Forelimb muscle (tissue), 1 donor: ENCODE measurements around the gene SCAI. TPM values are rescaled to one million over a fixed set of nuclear protein-coding genes. Genes with fewer than 3 reads are reported as not detected.
"Not testable (repeated sequence)": the region's sequence is repeated elsewhere in the genome, so short reads cannot be mapped to it uniquely, and the experiment has no call there.

Experiments used
- DNase-seq: peaks from one replicate; pipeline ENCODE4 v3.0.0-alpha.2; 2013; ENCODE audit warnings: low read depth
- polyA plus RNA-seq: library from polyadenylated mRNA; unstranded; fragments of 120-200 nt; gene quantifications from one replicate; pipeline ENCODE4 v1.2.1, GENCODE V29; 2013; ENCODE audit not compliant: insufficient read length

The SCAI gene
- polyA plus RNA-seq, 1 donor, result 9.3 TPM

DNA sequence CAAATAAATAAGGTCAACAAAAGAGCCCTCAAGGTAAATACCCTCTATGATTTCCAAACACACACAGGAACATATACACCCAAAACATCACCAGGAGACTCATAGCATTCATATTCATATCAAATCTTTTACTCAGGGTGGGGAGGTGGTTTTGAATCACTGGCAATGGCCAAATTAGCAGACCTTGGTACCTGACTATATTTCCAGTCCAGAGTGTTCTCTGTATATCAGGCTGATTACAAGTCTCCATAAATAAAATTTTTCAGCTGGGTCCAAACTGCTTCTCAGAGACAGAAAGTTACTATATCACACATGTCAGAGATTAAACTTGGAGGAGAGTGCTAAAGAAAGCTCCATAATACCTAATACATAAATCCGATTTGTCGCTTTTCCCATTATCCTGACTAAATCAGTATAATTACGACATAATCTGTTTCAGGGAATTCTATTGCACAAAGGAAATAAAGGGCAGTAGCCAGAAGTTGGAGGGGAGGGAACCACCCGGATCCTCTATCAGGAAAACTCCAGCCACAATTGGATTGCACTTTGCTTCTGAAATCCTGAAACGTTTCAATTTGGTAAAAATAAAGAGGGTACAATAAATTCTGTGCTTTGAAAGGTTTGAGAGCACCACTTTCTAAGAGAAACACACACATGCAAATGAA lies 195.5 kb downstream of the SCAI start:
- DNase-seq, result no peak

DNA sequence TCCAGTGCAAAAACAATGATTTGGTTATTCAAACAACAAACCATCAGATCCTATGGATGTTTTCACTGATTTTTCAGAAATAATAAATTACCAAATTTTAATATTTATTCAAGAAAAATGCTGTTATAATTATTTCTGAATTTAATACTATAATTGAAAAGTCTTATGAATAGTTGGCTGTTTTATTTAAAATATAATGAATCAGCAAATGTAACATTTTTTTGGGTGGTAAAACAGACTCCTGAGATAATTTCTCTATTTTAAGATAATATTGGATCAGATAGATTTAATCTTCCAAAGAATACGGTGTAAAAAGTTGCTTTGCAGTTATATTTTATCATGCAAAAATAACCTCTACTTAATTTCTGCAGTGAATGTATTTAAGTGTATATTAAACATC lies 197.2 kb downstream of the SCAI start:
- no peak for DNase-seq

DNA sequence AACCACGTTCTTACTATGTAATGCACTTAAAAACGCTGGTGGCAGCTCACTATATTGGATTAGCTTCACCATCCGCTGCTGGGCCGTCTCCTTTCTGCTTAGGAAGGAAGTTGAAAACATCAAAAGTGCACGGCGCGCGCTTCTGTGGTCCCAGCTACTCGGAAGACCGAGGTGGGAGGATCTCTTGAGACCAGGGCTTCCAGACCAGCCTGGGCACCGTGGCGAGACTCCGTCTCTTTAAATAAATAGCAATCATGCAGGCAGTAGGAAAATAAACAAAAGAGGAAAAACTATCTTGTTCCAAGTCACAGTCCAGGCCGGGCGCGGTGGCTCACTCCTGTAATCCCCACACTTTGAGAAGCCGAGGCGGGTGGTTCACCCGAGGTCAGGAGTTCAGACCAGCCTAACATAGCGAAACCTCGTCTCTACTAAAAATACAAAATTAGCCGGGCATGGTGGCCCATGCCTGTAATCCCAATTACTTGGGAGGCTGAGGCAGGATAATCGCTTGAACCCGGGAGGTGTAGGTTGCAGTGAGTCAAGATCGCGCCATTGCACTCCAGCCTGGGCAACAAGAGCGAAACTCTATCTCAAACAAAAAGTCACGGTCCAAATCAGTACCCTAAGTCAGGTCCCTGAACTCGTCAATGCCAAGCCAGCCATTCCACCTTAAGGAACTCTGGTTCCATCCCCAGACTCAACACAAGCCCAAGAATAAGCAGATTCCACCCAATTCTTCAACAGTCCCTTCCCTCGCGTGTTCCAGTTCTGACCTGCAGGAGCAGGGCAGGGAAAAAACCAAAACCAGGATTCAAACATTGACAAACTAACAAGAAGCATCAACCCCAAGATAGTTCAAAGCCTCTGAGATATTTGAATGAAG lies 201.4 kb downstream of the SCAI start:
- peak; percentile 11 for DNase-seq

DNA sequence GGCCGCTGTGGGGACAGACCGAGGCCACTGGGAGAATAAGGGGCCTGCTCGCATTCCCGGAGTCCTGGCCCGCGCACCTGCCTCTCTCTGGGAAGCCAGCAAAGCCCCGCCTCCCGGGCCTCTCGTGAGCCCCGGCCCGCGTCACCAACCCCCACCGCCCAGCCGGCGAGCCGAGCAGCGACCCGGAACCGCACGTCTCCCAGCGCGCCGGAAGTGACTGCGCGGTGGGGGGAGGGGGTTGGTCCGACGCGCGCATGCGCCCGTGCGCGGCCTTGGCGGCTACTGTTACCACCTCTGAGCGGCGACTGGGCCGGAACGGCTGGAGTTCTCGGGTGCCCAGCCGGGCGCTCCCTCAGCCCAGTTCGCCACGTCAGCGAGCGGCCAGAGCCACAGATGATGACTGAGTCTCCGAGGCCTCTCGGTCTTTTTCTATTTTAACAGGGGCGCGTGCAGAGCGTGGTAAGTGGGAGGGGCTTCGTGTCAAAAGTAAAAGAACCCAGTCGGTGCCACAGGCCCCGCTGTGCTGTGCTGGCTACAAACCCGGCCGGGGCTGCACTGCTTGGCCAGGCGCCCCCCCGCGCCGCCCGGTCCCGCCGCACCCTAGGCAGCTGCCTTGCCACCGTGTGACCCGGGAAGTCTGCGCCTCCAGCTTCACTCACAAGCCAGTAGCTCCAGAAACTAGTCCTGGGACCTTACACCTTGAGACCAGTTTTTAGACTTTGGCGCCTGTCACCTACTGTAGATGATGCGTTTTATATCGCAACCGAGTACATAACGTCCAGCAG lies 202.2 kb downstream of the SCAI start, which contains the start of gene GOLGA1:
GOLGA1 (minus strand) TSS at position 190 of the 785 bp plus-strand sequence. CDS start 2,372 bp downstream, outside the sequence.
- DNase-seq, result peak; percentile 71

DNA sequence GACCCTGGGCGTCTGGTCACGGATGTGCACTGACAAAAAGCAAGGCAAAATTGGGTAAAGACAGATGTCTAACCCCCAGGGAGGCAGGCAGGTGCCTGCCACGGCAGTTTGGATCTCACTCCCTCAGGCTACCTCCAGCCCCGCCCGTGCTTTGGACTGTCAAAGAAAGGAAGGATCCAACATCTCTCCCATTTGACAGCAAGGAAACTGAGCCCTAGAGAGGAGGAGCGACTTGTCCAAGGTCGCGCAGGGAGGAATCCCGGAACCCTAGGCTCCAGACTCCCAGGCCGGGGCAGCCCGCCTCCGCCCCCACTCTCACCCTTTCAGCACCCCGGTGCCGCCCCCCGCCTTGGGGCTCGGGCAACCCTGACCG lies 202.8 kb downstream of the SCAI start:
- DNase-seq, result no peak

DNA sequence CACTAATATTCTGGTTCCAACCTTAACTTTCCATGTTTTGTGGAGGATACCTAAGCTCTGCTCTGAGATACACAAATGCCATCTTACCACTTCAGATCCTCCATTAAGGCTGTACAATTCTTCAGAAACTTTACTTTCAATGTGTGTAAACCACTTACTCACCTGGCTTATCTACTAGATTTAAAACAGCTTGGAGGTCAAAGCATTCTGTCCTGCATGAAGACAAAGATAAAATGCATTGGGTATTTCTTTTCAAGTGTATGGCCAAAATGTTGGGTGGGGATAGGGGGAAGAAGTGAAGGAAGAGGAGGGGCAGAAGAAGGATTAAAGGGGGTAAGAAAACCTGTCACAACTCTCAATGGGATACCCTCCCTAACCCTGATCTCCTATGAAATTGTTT lies 203.4 kb downstream of the SCAI start:
- DNase-seq, result no peak

DNA sequence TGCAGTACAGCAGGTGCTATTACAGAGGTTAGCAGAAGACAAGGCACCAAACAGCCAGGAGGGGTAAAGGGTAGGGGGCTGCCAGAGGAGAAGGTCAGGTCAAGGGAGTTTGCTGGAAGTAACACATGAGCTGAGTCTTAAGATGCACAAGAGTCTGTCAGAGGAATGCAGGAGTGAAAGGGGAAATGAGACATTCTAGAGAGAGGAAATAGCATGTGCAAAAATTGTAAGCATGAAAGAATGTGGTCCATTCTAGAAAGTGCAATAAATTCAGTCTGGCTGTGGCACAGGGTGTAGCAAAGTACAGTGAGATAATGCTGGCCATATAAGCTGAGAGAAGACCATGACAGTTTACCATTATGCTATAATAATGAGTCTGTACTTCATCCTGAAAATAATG lies 209.0 kb downstream of the SCAI start:
- DNase-seq, result no peak

DNA sequence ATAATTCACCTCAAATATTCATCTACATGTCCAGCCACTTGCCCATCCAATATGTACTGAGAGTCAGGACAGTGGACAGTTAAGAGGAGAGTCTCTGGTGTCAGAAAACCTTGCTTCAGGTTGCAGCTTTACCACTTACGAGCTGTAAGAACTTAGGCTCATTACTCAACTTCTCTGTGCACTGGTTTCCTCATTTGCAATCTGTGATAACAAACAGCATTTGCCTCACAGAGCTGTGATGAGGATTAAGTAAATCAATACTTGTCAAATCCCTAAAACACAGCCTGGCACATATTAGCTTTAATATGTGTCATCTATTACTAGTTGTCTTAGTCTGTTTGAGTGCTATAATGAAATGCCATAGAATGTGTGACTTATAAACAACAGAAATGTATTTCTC lies 211.0 kb downstream of the SCAI start:
- no peak for DNase-seq

DNA sequence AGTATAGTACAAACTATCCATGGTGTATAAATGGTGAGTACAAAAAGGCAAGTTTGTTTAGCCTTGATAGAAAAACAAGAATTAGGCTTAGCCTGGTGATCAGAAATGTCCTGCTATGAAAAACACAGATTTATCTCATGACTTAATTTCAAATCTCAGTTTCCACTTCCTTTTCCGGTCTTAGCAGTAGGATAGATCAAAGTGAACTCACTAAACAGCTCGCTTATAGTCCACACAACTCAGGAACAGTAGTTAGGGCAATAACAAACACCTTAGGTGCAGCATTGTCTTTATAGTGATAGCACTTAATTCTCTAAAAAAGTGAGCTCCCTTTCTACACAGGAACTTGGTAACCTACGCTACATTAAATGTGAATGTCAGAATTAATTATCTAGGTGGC lies 213.9 kb downstream of the SCAI start:
- DNase-seq, result no peak

DNA sequence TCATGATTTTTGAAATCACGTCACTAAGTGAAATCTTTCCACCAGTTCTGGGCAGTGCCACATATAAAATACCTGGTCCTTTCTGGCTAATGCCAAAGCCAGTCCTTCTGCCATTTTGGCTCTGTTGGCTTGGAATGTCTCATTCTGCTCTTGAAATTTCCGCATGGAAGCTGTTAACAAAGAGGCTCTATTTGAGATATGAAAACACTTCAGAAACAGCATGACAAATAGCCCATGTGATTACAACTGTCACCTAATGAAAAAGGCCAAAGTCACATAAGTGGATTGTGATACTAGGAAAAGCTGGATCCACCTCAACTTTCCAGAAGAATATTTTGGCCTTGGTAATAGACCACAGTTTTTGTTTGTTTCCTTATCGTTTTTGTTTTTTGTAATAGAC lies 215.2 kb downstream of the SCAI start:
- no peak for DNase-seq

DNA sequence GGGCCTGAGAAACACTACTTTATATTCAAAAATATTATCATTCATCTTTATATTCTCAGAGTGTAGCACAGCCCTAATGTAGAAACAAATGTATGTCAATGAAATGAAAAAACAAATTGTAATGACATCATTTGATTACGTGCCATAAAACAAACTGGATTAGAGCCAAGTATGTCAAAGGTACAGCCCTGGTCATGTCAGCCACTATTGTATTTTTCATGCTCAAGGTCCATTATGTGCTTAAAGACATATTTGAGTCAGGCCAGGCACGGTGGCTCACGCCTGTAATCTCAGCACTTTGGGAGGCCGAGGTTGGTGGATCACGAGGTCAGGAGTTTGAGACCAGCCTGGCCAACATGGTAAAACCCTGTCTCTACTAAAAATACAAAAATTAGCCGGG lies 222.9 kb downstream of the SCAI start:
- DNase-seq, result not testable (repeated sequence)

DNA sequence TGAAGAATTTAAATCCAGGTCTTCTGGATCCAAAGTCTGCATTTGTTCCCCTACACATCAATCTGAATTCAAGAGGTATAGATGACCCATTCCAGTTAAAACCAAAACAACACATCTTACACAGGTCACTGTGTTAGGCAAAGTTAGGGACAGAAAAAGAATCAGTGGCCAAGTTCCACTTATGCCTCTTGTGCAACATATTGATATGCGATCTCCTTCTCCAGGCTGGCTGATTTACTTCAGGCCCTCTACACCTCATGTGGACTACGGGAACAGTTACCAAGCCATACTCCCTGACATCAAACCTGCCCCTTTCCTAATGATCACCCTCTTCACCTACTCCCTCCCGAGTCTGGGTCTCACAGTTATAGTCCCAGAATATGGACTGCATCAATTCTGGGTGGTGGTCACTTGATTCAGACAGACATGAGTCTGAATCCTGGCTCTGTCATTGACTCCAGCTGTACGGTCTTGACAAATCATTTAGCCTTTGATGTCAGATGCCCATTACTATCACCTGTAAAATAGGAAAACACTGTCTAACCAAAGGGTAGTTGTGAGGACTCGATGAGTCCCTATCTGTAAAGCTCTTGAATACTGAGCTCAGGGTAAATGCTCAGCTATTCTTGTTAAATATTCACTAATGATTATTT lies 228.4 kb downstream of the SCAI start:
- DNase-seq, result no peak

DNA sequence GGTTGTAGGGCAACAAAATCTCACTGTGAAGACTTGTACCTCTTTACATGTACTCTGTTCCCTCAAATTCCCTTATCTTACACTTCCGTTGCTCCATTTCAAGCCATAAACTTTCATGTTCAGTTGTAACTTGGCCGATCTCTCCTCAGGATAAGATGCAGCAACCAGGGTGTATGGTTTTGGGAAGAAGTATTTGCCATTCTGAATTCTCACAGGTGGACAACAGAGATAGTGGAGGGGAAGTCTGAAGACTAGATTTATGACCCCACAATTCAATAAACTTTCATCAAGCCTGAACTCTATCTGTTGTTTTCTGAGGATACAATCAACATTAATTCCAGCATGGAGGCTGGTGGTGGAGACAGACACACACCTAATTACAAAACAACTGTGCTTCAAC lies 229.9 kb downstream of the SCAI start:
- DNase-seq, result no peak

DNA sequence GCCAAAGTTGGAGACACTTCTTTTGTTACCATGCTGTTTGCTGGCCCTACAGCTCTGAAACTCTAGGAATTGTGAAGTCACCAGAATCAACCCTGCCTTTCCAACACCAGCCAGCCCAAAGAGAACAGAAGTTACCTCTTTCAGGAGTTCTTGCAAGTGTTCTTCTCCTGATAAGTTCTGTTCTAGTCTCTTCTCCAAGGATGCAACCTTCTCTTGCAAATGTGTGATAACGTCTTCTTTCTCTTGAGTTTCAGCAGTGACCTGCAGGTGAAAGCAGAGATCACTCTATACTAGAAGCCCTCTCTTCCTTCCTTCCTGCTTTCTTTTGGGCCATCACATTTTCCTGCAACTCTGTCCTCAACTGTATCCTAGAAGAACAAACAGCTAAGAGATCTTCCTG lies 231.6 kb downstream of the SCAI start:
- DNase-seq, result no peak

DNA sequence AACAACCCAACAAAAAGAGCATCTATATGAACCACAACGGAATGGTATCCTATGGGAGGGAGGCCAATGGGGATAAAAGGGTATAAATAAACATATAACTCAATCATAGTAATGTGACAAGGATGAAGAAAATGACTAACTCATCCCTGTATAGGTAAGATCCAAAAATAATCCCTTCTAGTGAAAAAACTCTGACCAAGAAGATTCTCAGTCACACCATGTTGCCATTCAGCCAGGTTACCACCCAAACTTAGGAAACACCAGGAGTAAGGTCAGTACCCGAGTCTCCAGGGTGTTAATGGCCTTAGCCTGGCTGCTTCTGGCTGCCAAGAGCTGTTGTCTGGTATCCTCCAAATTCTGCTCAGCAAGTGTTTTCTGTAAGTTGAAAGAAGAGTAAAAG lies 235.2 kb downstream of the SCAI start:
- DNase-seq, result no peak

DNA sequence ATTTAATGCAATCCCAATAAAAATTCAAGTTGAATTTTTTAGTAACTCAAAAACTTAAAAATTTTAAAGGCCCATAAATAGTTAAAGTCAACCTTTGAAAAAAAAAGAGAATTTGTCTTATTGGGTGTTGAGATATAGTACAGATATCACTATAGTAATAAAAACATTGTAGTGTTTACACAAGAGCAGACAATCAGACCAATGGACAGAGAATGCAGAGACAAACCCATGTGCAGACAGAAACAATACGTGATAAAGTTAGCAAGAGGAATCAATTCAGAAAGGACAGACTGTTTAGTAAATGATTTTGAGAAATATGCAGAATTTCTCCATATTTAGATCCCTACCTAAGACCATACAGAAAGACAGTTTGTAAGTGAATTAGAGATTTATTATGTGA lies 236.4 kb downstream of the SCAI start:
- DNase-seq, result no peak

DNA sequence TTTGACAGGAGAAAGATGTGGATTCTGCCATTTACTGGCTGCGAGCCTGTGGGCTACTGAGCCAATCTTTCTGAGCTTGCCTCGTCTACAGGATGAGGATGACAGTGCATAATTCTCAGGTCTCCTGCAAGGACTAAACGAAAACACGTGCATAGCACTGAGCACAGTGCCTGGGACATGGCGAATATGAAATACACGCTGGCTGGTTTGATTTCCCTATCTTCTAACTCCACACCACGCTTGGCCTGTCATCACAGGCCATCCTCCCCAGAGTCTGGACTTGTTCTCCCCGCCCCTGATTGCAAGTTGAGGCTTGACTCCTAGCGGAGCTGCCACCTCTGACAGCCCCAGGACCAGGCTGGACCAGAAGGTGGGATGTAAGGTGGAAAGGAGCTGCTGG lies 243.5 kb downstream of the SCAI start:
- DNase-seq, result no peak

DNA sequence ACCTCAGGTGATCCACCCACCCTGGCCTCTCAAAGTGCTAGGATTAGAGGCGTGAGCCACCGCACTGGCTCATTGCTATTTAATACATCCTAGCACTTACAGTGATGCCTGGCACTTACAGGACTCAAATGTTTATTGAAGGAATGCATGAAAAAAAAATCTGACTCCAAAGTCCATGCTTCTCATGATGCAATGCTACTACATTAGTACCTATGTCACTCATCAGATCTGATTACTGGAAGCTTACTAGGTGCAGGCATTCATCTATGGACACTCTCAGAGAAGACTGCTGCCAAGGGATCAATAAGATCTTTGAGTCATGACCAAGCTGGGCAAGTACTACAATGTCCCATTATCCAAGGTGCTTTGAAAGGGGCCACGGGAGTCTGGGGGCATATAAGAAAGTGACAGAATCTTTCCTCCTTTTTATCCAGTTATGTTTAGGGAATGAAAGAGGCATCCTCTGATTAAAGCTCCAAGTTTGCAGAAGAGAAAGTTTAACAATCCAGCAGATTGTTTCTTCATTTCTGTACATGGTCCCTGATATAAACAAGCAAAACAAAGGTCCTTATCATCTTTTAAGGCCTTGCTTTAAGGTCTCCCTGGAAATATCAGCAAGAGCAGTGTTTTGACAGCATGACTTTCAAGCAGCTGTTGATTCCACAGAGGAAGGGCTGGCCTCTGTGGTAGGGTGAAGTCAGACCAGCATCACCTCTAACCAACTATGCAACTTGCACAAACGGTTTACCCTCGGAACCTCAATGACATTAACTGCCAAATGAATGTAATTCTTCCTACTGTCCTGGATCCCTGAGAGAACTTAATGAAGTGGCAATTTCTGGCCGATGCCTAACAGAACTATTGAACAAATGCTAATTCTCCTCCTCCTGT lies 245.5 kb downstream of the SCAI start:
- no peak for DNase-seq

DNA sequence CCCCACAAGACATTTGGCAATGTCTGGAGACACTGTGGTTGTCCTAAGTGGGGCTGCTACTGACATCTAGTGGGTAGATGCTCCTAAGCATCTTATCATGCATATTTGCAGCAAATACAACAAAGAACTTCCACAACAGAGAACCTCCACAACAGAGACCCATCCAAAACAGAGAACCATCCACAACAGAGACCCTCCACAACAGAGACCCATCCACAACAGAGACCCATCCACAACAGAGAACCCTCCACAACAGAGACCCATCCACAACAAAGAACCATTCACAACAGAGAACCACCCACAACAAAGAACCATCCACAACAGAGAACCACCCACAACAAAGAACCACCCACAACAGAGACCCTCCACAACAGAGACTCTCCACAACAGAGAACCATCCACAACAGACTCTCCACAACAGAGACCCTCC lies 248.6 kb downstream of the SCAI start:
- DNase-seq, result no peak

DNA sequence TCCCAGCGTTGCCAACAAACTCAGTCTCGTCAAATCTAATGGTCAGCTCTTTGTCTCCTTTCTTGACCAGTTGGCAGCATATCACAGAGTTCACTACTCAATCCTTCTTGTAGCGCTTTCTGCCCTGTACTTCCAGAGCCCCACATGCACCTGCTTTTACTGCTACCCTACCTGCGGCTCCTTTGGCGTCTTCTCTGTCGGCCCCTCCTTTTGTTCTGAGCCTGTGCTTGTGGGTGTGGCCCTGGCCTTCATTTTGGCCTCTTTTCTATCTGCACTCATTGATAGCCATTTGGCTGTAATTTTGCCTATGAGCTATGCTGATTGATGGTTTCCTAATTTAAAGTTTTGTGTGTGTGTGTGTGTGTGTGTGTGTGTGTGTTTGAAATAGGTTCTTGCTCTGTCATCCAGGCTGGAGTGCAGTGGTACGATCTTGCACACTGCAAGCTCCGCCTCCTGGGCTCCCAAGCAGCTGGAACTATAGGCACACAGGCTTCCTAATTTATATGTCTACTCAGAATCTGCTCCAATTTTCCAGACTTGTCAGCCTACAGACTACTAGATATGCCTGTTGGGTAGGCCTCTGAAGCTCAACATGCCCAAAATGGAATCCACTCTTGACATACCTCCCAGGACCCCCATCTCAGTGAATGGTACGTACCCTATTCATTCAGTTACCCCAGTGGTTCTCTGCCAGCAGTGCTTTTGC lies 249.1 kb downstream of the SCAI start:
- no peak for DNase-seq
